SU-DHL-6 (cell line): ENCODE results near the gene MAPK12.

Experiments used
- H2AFZ ChIP-seq: fragments of 200-600 bp; sonication (generic); 2 replicates; pipeline ENCODE4 v1.6.1; 2014; ENCODE audit warnings: low read depth, mild to moderate bottlenecking, moderate library complexity, mixed read lengths, antibody characterized with exemption, low read length; ENCODE audit not compliant: severe bottlenecking
- H3F3A ChIP-seq: fragments of 200-600 bp; shearing (Covaris generic); 2 replicates; pipeline ENCODE4 v1.6.0; 2016; ENCODE audit warnings: antibody characterized with exemption, mild to moderate bottlenecking; ENCODE audit not compliant: insufficient read depth
- H3K27ac ChIP-seq: fragments of 200-600 bp; sonication (generic); 2 replicates; pipeline ENCODE4 v1.5.1; 2016; ENCODE audit warnings: low read depth, mild to moderate bottlenecking, low read length, moderate library complexity, mixed read lengths
- H3K27me3 ChIP-seq: fragments of 200-600 bp; sonication (generic), shearing (Covaris generic); 2 replicates; pipeline ENCODE4 v1.6.0; 2014; ENCODE audit warnings: mild to moderate bottlenecking, low read length
- H3K36me3 ChIP-seq: fragments of 200-600 bp; sonication (generic); 2 replicates; pipeline ENCODE4 v1.6.1; 2014; ENCODE audit warnings: mild to moderate bottlenecking, low read length, mixed read lengths
- H3K4me2 ChIP-seq: fragments of 300-600, 200-600 bp; shearing (Covaris generic), sonication (generic); 2 replicates; pipeline ENCODE4 v1.6.0; 2014; ENCODE audit warnings: low read length, low read depth, mild to moderate bottlenecking; ENCODE audit not compliant: poor library complexity, severe bottlenecking
- H3K4me3 ChIP-seq: fragments of 200-600 bp; sonication (generic); 2 replicates; pipeline ENCODE4 v1.5.1; 2014; ENCODE audit warnings: antibody characterized with exemption, low read length, mild to moderate bottlenecking, mixed read lengths; ENCODE audit not compliant: insufficient read depth, poor library complexity, severe bottlenecking
- H3K79me2 ChIP-seq: fragments of 200-600 bp; sonication (generic); 2 replicates; pipeline ENCODE4 v1.6.1; 2014; ENCODE audit warnings: mild to moderate bottlenecking, low read length, moderate library complexity; ENCODE audit not compliant: insufficient read depth
- H3K9ac ChIP-seq: fragments of 200-600 bp; sonication (generic); 2 replicates; pipeline ENCODE4 v1.7.0; 2014; ENCODE audit warnings: mild to moderate bottlenecking, low read length
- H3K9me2 ChIP-seq: fragments of 200-600 bp; sonication (generic); replicated peaks from 2 replicates; pipeline ENCODE4 v1.6.1; 2014; ENCODE audit warnings: low read length; ENCODE audit not compliant: insufficient read depth
- H3K9me3 ChIP-seq: fragments of 200-600 bp; sonication (generic); 2 replicates; pipeline ENCODE4 v1.6.1; 2014; ENCODE audit warnings: low read length, mixed read lengths; ENCODE audit not compliant: insufficient read depth
- H4K20me1 ChIP-seq: fragments of 200-600 bp; sonication (generic); 2 replicates; pipeline ENCODE4 v1.6.1; 2014; ENCODE audit warnings: low read depth, mild to moderate bottlenecking, antibody characterized with exemption, low read length, moderate library complexity, mixed read lengths
- CTCF ChIP-seq: fragments of 200-600 bp; sonication (generic); IDR thresholded peaks from one replicate; pipeline ENCODE4 v1.5.1; 2017; ENCODE audit warnings: antibody characterized with exemption, mild to moderate bottlenecking, low read length, moderate library complexity; ENCODE audit not compliant: insufficient read depth, poor library complexity, severe bottlenecking
- EZH2phosphoT487 ChIP-seq: fragments of 200-600 bp; sonication (generic), shearing (Covaris generic); conservative IDR thresholded peaks from 2 replicates; pipeline ENCODE4 v1.6.1; 2018; ENCODE audit warnings: mild to moderate bottlenecking, antibody characterized with exemption, low read length, moderate library complexity, mixed read lengths

MAPK12 gene

GRCh38 chr22:50236731-50237409 is 24.6 kb downstream of the MAPK12 start:
- no peak overlapping the region for H3K9ac ChIP-seq
- no peaks in the 10 kb centered on the region for H3K9me2 ChIP-seq
- no peaks in the 10 kb centered on the region for H3K27me3 ChIP-seq
- H2AFZ ChIP-seq: no peak overlapping the region
- peak; percentile 27 for TF ChIP-seq CTCF
- TF ChIP-seq EZH2phosphoT487: no peak
- H4K20me1 ChIP-seq: no peaks in the 10 kb centered on the region; the same call in 1 of the 2 replicates
- no peaks in the 10 kb centered on the region for H3K9me3 ChIP-seq
- peaks cover 68% of the 10 kb centered on the region for H3K79me2 ChIP-seq
- H3K27ac ChIP-seq: no peak overlapping the region
- no peak overlapping the region for H3K4me3 ChIP-seq
- H3K4me2 ChIP-seq: no peak overlapping the region
- H3K36me3 ChIP-seq: no peaks in the 10 kb centered on the region
- H3F3A ChIP-seq: peaks cover 6% of the 10 kb centered on the region; the same call in 1 of the 2 replicates

GRCh38 chr22:50233223-50233622 is 28.3 kb downstream of the MAPK12 start:
- Histone ChIP-seq H3K9me2 (no peaks in the 10 kb centered on the region), H4K20me1 (no peaks in the 10 kb centered on the region; the same call in 1 of the 2 replicates), H3K79me2 (peaks cover 37% of the 10 kb centered on the region), H3K36me3 (no peaks in the 10 kb centered on the region), H3F3A (no peaks in the 10 kb centered on the region), H3K9me3 (no peaks in the 10 kb centered on the region), H3K9ac (no peak overlapping the region), H3K27me3 (no peaks in the 10 kb centered on the region), H3K27ac (no peak overlapping the region), H3K4me3 (no peak overlapping the region), H3K4me2 (no peak overlapping the region), H2AFZ (no peak overlapping the region)
- TF ChIP-seq EZH2phosphoT487: no peak
- no peak for TF ChIP-seq CTCF

- H3K9ac ChIP-seq: no peak overlapping the region
- H3K27ac ChIP-seq: no peak overlapping the region
- no peaks in the 10 kb centered on the region for H3F3A ChIP-seq
- H3K9me3 ChIP-seq: no peaks in the 10 kb centered on the region
- no peaks in the 10 kb centered on the region for H3K36me3 ChIP-seq
- no peak overlapping the region for H2AFZ ChIP-seq
- TF ChIP-seq CTCF (no peak), EZH2phosphoT487 (no peak)
- no peaks in the 10 kb centered on the region; the same call in 1 of the 2 replicates for H4K20me1 ChIP-seq
- peaks cover 37% of the 10 kb centered on the region for H3K79me2 ChIP-seq
- no peaks in the 10 kb centered on the region for H3K27me3 ChIP-seq
- no peak overlapping the region for H3K4me2 ChIP-seq
- no peak overlapping the region for H3K4me3 ChIP-seq
- H3K9me2 ChIP-seq: no peaks in the 10 kb centered on the region
Observed at GRCh38 chr22:50232481-50233151, 28.9 kb downstream of the MAPK12 start.
